ENCODE results near the gene RIC1. TPM values are rescaled to one million over a fixed set of nuclear protein-coding genes. Genes with fewer than 3 reads are reported as not detected.

RIC1 gene
- total and polyA plus RNA-seq, 9 of the 15 experiments (the other 6 are each of a cell fraction or from before 2014, with no cell fraction given), result 3.2 to 25.8 (median 15.0) TPM

- no peak for ATAC-seq
- Histone ChIP-seq H3K9ac (ENCODE audit: insufficient read depth in 1 of 2, low read depth in 2 of 2, low read length in 2 of 2) (no peak overlapping the region), H3K4me3 (no peak overlapping the region), H3K4me2 (ENCODE audit: insufficient read depth, low read length) (no peak overlapping the region), H3K4me1 (replicated peaks in 1 of 2; ENCODE audit: control insufficient read depth in 2 of 2, insufficient read depth in 2 of 2, low read length in 2 of 2) (no peaks in the 10 kb centered on the region; a peak in 1 of 5 replicates), H2AFZ (ENCODE audit: low read depth, low read length) (no peak overlapping the region), H3K27ac (ENCODE audit: extremely low read depth, low read depth, low read length) (no peak overlapping the region), H3K9me3 (replicated peaks; ENCODE audit: control insufficient read depth, insufficient read depth, low read depth, low read length) (peaks cover 12% of the 10 kb centered on the region), H3K79me2 (ENCODE audit: control insufficient read depth, insufficient read depth, low read length) (peaks cover 95% of the 10 kb centered on the region), H3K36me3 (ENCODE audit: control insufficient read depth, insufficient read depth, low read length) (0 out of 3 replicates have a peak, but pooled peaks cover 3% of the 10 kb centered on the region), H3K9me1 (ENCODE audit: control insufficient read depth, insufficient read depth, low read length) (no peaks in the 10 kb centered on the region), H3K27me3 (ENCODE audit: control insufficient read depth in 2 of 2, insufficient read depth in 2 of 2, low read length in 2 of 2) (no peaks in the 10 kb centered on the region), H4K20me1 (replicated peaks; ENCODE audit: control insufficient read depth, insufficient read depth, low read length) (no peaks in the 10 kb centered on the region)
- intact Hi-C loops (cut with micrococcal nuclease) (no loop called here), in situ Hi-C loops (cut with MboI) (no loop called here)
- no TSS peak for BruUV-seq (replicated peaks)
- ChIA-PET POLR2A (no interaction called here), CTCF (ENCODE audit: low intra/inter-chr PET ratio) (no interaction called here)
- TF ChIP-seq IRF2 (CRISPR knock-in tag; IDR thresholded peaks at IDR 0.05), result no peak
- no peak for TF ChIP-seq ZNF318 (IDR thresholded peaks at IDR 0.05; ENCODE audit: borderline replicate concordance in 1 of 2, low read depth in 1 of 2)
- no peak for TF ChIP-seq SLC30A9 (CRISPR knock-in tag; IDR thresholded peaks at IDR 0.05)
- TF ChIP-seq CBFA2T3 (IDR thresholded peaks at IDR 0.05), result no peak
- no peak for FAIRE-seq
- WGBS (ENCODE audit: insufficient coverage, low coverage, missing lambda C conversion rate), result 75% methylated on average over 1 of the region's 1 CpG
- no peak for DNase-seq (ENCODE audit: extremely low read depth in 1 of 4, low spot score in 3 of 4)
Observed at GRCh38 chr9:5639816-5640215, 10.9 kb downstream of the RIC1 start.
